H9 (cell line): ENCODE data around the gene CYB561D1. TPM values are rescaled to one million over a fixed set of nuclear protein-coding genes. Genes with fewer than 3 reads are reported as not detected.

Source experiments
- DNase-seq: peaks from one replicate; pipeline ENCODE4 v3.0.0-alpha.2; 2017
- H2AFZ ChIP-seq: one replicate; pipeline ENCODE4 v1.6.1; 2013; ENCODE audit warnings: mild to moderate bottlenecking, low read length, control low read depth, moderate library complexity
- H2AK5ac ChIP-seq: 2 replicates; pipeline ENCODE4 v1.6.1; 2013; ENCODE audit warnings: low read length, control low read depth, mixed read lengths; ENCODE audit not compliant: insufficient read length
- H2BK120ac ChIP-seq: one replicate; pipeline ENCODE4 v1.6.1; 2013; ENCODE audit warnings: low read depth, mild to moderate bottlenecking, low read length, control low read depth, inconsistent platforms; ENCODE audit not compliant: poor library complexity, severe bottlenecking
- H2BK12ac ChIP-seq: 2 replicates; pipeline ENCODE4 v1.6.1; 2013; ENCODE audit warnings: low read length, control low read depth, mixed read lengths, low read depth; ENCODE audit not compliant: insufficient read length
- H2BK15ac ChIP-seq: 2 replicates; pipeline ENCODE4 v1.6.1; 2013; ENCODE audit warnings: low read depth, low read length, control low read depth
- H2BK20ac ChIP-seq: one replicate; pipeline ENCODE4 v1.6.1; 2013; ENCODE audit warnings: low read depth, mild to moderate bottlenecking, low read length, control low read depth, inconsistent platforms; ENCODE audit not compliant: poor library complexity, severe bottlenecking
- H2BK5ac ChIP-seq: 2 replicates; pipeline ENCODE4 v1.6.1; 2013; ENCODE audit warnings: low read length, control low read depth, mixed read lengths; ENCODE audit not compliant: insufficient read length
- H3K14ac ChIP-seq: 2 replicates; pipeline ENCODE4 v1.6.1; 2013; ENCODE audit warnings: low read length, control low read depth; ENCODE audit not compliant: insufficient read depth
- H3K18ac ChIP-seq: 2 replicates; pipeline ENCODE4 v1.6.1; 2013; ENCODE audit warnings: low read depth, mild to moderate bottlenecking, mixed read lengths, low read length, control low read depth; ENCODE audit not compliant: insufficient read length
- H3K23ac ChIP-seq: 2 replicates; pipeline ENCODE4 v1.6.1; 2013; ENCODE audit warnings: low read length, control low read depth, mixed read lengths, low read depth; ENCODE audit not compliant: insufficient read length
- H3K23me2 ChIP-seq: 2 replicates; pipeline ENCODE4 v1.6.1; 2013; ENCODE audit warnings: low read depth, mild to moderate bottlenecking, mixed read lengths, low read length, control low read depth; ENCODE audit not compliant: insufficient read length, poor library complexity, severe bottlenecking
- H3K27ac ChIP-seq: 2 replicates; pipeline ENCODE4 v1.5.1; 2013; ENCODE audit warnings: low read length, control low read depth, mixed read lengths, low read depth; ENCODE audit not compliant: insufficient read length
- H3K27me3 ChIP-seq: 2 replicates; pipeline ENCODE4 v1.6.1; 2013; ENCODE audit warnings: low read length, control low read depth, inconsistent platforms; ENCODE audit not compliant: insufficient read depth
- H3K4ac ChIP-seq: 2 replicates; pipeline ENCODE4 v1.6.1; 2013; ENCODE audit warnings: low read depth, mild to moderate bottlenecking, control low read depth, inconsistent platforms, low read length, moderate library complexity
- H3K4me1 ChIP-seq: 2 replicates; pipeline ENCODE4 v1.6.1; 2013; ENCODE audit warnings: low read length, control low read depth, inconsistent platforms; ENCODE audit not compliant: insufficient read depth
- H3K4me2 ChIP-seq: 2 replicates; pipeline ENCODE4 v1.6.1; 2013; ENCODE audit warnings: low read length, control low read depth, mixed read lengths; ENCODE audit not compliant: insufficient read length, insufficient read depth
- H3K56ac ChIP-seq: 2 replicates; pipeline ENCODE4 v1.6.1; 2013; ENCODE audit warnings: low read depth, mild to moderate bottlenecking, mixed read lengths, low read length, control low read depth; ENCODE audit not compliant: insufficient read length
- H3K79me1 ChIP-seq: 2 replicates; pipeline ENCODE4 v1.6.1; 2013; ENCODE audit warnings: low read depth, mild to moderate bottlenecking, moderate library complexity, low read length, control low read depth, inconsistent platforms; ENCODE audit not compliant: insufficient read depth, poor library complexity, severe bottlenecking
- H3K79me2 ChIP-seq: 2 replicates; pipeline ENCODE4 v1.6.1; 2013; ENCODE audit warnings: low read length, control low read depth, inconsistent platforms; ENCODE audit not compliant: insufficient read depth
- H3K9ac ChIP-seq: 2 replicates; pipeline ENCODE4 v1.6.1; 2013; ENCODE audit warnings: low read length, control low read depth, mixed read lengths; ENCODE audit not compliant: insufficient read length; ENCODE audit errors: extremely low read depth
- H3K9me3 ChIP-seq: one replicate; pipeline ENCODE4 v1.6.1; 2013; ENCODE audit warnings: low read depth, low read length, inconsistent platforms; ENCODE audit not compliant: control insufficient read depth
- H3T11ph ChIP-seq: one replicate; pipeline ENCODE4 v1.6.1; 2013; ENCODE audit warnings: mild to moderate bottlenecking, low read length, control low read depth, inconsistent platforms
- H4K20me1 ChIP-seq: one replicate; pipeline ENCODE4 v1.6.1; 2013; ENCODE audit not compliant: control insufficient read depth, insufficient read length, insufficient read depth
- H4K5ac ChIP-seq: 2 replicates; pipeline ENCODE4 v1.6.1; 2013; ENCODE audit warnings: low read depth, mild to moderate bottlenecking, mixed read lengths, low read length, control low read depth; ENCODE audit not compliant: insufficient read length
- H4K8ac ChIP-seq: replicated peaks from 2 replicates; pipeline ENCODE4 v1.6.1; 2013; ENCODE audit warnings: low read length, control low read depth, mixed read lengths, low read depth; ENCODE audit not compliant: insufficient read length
- H4K91ac ChIP-seq: 2 replicates; pipeline ENCODE4 v1.6.1; 2013; ENCODE audit warnings: low read depth, mild to moderate bottlenecking, moderate library complexity, mixed read lengths, low read length, control low read depth; ENCODE audit not compliant: insufficient read length
- H3K27ac Mint-ChIP-seq, 3 experiments: 2 replicates in 2 of 3; 3 replicates in 1 of 3; pipeline ENCODE4 v1.8.0; 2020 to 2021; ENCODE audit warnings: mixed read lengths in 3 of 3, mild to moderate bottlenecking in 1 of 3, moderate library complexity in 1 of 3
- H3K27me3 Mint-ChIP-seq: 2 replicates; pipeline ENCODE4 v1.8.0; 2021; ENCODE audit warnings: low read depth, mild to moderate bottlenecking, moderate library complexity, mixed read lengths
- H3K36me3 Mint-ChIP-seq, 3 experiments: 2 replicates in 2 of 3; 3 replicates in 1 of 3; pipeline ENCODE4 v1.8.0; 2020 to 2021; ENCODE audit warnings: low read depth in 3 of 3, mixed read lengths in 3 of 3; ENCODE audit not compliant: insufficient read depth in 1 of 3
- H3K4me1 Mint-ChIP-seq, 2 experiments: 2 replicates each; pipeline ENCODE4 v1.8.0; 2020; ENCODE audit warnings: mixed read lengths in 2 of 2
- H3K4me3 Mint-ChIP-seq, 2 experiments: 2 replicates in 1 of 2; 3 replicates in 1 of 2; pipeline ENCODE4 v1.8.0; 2020 to 2021; ENCODE audit warnings: mild to moderate bottlenecking in 2 of 2, mixed read lengths in 2 of 2, moderate library complexity in 1 of 2
- H3K9me3 Mint-ChIP-seq, 2 experiments: 2 replicates in 1 of 2; 3 replicates in 1 of 2; pipeline ENCODE4 v1.8.0; 2020; ENCODE audit warnings: mild to moderate bottlenecking in 2 of 2, mixed read lengths in 2 of 2, moderate library complexity in 1 of 2
- CTCF ChIP-seq: fragments of 200-600 bp; sonication (generic); conservative IDR thresholded peaks from 3 replicates; pipeline ENCODE4 v1.8.0; 2021; ENCODE audit warnings: antibody characterized with exemption, mild to moderate bottlenecking
- WGBS: extraction: QIAGEN DNeasy Blood & Tissue Kit; methylation state at CpG from one replicate; pipeline ENCODE4 v1.1.7; 2013; ENCODE audit warnings: missing lambda C conversion rate, low lambda C conversion rate, mixed read lengths; ENCODE audit not compliant: insufficient read length; ENCODE audit errors: extremely low coverage; 5-methylcytosine and 5-hydroxymethylcytosine counted together
- total RNA-seq: library from RNA; stranded (reverse); gene quantifications from 2 replicates; pipeline ENCODE4 v1.2.1, GENCODE V29; 2021

The CYB561D1 gene
- total RNA-seq, 1 experiment from 2014 or later = 6.5 TPM

- Histone ChIP-seq H3K4me1 (peaks cover 3% of the 10 kb centered on the region; the same call in 1 of the 2 replicates), H4K91ac (no peak overlapping the region), H3T11ph (no peak overlapping the region), H2AK5ac (no peak overlapping the region), H4K8ac (no peak overlapping the region), H2BK12ac (no peak overlapping the region), H3K4me2 (no peak overlapping the region), H3K23me2 (peaks cover 7% of the 10 kb centered on the region), H3K79me1 (no peaks in the 10 kb centered on the region), H3K14ac (no peak overlapping the region), H3K18ac (no peak overlapping the region), H3K27ac (no peak overlapping the region), H3K4ac (no peak overlapping the region), H2BK120ac (no peak overlapping the region), H3K27me3 (peaks cover 2% of the 10 kb centered on the region; the same call in 1 of the 2 replicates), H4K20me1 (no peaks in the 10 kb centered on the region), H4K5ac (no peak overlapping the region), H2AFZ (no peak overlapping the region), H3K23ac (no peak overlapping the region), H3K9me3 (no peaks in the 10 kb centered on the region), H2BK5ac (no peak overlapping the region), H3K56ac (no peak overlapping the region), H3K9ac (no peak overlapping the region), H3K79me2 (no peaks in the 10 kb centered on the region), H2BK20ac (no peak overlapping the region), H2BK15ac (no peak overlapping the region; the same call in 1 of the 2 replicates)
- H3K4me3 Mint-ChIP-seq = peak overlapping the region; percentile 85 to 86
- peaks cover 13 to 14% of the 10 kb centered on the region in 2 experiments for H3K4me1 Mint-ChIP-seq
- no peak overlapping the region for H3K27ac Mint-ChIP-seq
- H3K36me3 Mint-ChIP-seq = no peaks in the 10 kb centered on the region
- DNase-seq = no peak
- peaks cover 56% of the 10 kb centered on the region for H3K27me3 Mint-ChIP-seq
- no peaks in the 10 kb centered on the region for H3K9me3 Mint-ChIP-seq
- WGBS = no CpG with 5 or more reads among the region's 25 CpGs
- no peak for TF ChIP-seq CTCF
These were observed 14.3 kb downstream of the CYB561D1 start for GRCh38 chr1:109508001-109508872.
